HepG2 (cell line): ENCODE measurements around the gene HSPB7. TPM values are rescaled to one million over a fixed set of nuclear protein-coding genes. Genes with fewer than 3 reads are reported as not detected.

Experiments
- FOXK1 ChIP-seq: sonication (generic); formaldehyde crosslinking; IDR thresholded peaks from 2 replicates; pipeline ENCODE4 v1.4.0; 2020; ENCODE audit warnings: low read depth, missing genetic modification reagents, borderline replicate concordance
- GABPA ChIP-seq, 2 experiments: IDR thresholded peaks; 2 replicates each; pipeline ENCODE4 v1.6.1; 2011 to 2016; ENCODE audit warnings: low read depth in 2 of 2, low read length in 1 of 2, missing biosample characterization in 1 of 2, missing genetic modification characterization in 1 of 2
- HDAC1 ChIP-seq: sonication (generic); formaldehyde crosslinking; IDR thresholded peaks from 2 replicates; pipeline ENCODE4 v1.5.1; 2020; ENCODE audit warnings: mild to moderate bottlenecking, missing genetic modification reagents
- ISL2 ChIP-seq: sonication (generic); formaldehyde crosslinking; IDR thresholded peaks from 2 replicates; pipeline ENCODE4 v1.5.0; 2020; ENCODE audit warnings: missing genetic modification reagents
- KDM5B ChIP-seq: sonication (generic); formaldehyde crosslinking; IDR thresholded peaks from 2 replicates; pipeline ENCODE4 v1.4.0; 2020; ENCODE audit warnings: missing genetic modification reagents, mild to moderate bottlenecking, borderline replicate concordance
- KMT2B ChIP-seq: IDR thresholded peaks from 2 replicates; pipeline ENCODE4 v1.6.1; 2016; ENCODE audit warnings: missing genetic modification reagents, missing compliant biosample characterization
- MED13 ChIP-seq: sonication (generic); formaldehyde crosslinking; IDR thresholded peaks from 2 replicates; pipeline ENCODE4 v1.5.0; 2020; ENCODE audit warnings: missing genetic modification reagents
- MIXL1 ChIP-seq: IDR thresholded peaks from 2 replicates; pipeline ENCODE4 v1.6.1; 2016
- RBFOX2 ChIP-seq: fragments of 200-400 bp; formaldehyde crosslinking; IDR thresholded peaks from 2 replicates; pipeline ENCODE4 v1.6.1; 2017; ENCODE audit warnings: low read depth, mild to moderate bottlenecking, low read length
- SP1 ChIP-seq, 2 experiments: fragments of 450-650 bp in 1 of 2; sonication (generic) in 1 of 2; formaldehyde crosslinking in 1 of 2; IDR thresholded peaks; 2 replicates each; pipeline versions ENCODE4 v1.4.0 to v1.6.1; 2016 to 2020; ENCODE audit warnings: missing genetic modification reagents in 1 of 2
- TMF1 ChIP-seq: sonication (generic); formaldehyde crosslinking; IDR thresholded peaks from 2 replicates; pipeline ENCODE4 v1.8.1; 2022; ENCODE audit warnings: low read depth, missing genetic modification reagents
- XRCC5 ChIP-seq: fragments of 200-400 bp; formaldehyde crosslinking; optimal IDR thresholded peaks from 2 replicates; pipeline ENCODE3; 2017; ENCODE audit warnings: mild to moderate bottlenecking, low read length
- ZNF124 ChIP-seq: sonication (generic); formaldehyde crosslinking; IDR thresholded peaks from 2 replicates; pipeline ENCODE4 v1.4.0; 2020; ENCODE audit warnings: missing genetic modification reagents
- ZNF263 ChIP-seq: sonication (generic); formaldehyde crosslinking; IDR thresholded peaks from 2 replicates; pipeline ENCODE4 v1.4.0; 2020; ENCODE audit warnings: missing genetic modification reagents
- ZNF768 ChIP-seq: sonication (generic); formaldehyde crosslinking; IDR thresholded peaks from 2 replicates; pipeline ENCODE4 v1.4.0; 2020; ENCODE audit warnings: missing genetic modification reagents
- ZNF891 ChIP-seq: sonication (generic); formaldehyde crosslinking; IDR thresholded peaks from 2 replicates; pipeline ENCODE4 v1.5.0; 2020; ENCODE audit warnings: mild to moderate bottlenecking, missing genetic modification reagents
- polyA plus RNA-seq, 8 experiments: library from polyadenylated mRNA; depleted of rRNA in 3 of 8; stranded (reverse) in 7 of 8; unstranded in 1 of 8; fragments of >200 nt; fragmentation: Illumina TruSeq in 4 of 8; extraction: Trizol in 4 of 8; gene quantifications; 2 replicates each; pipeline versions ENCODE4 v1.2.1 to v1.2.3, GENCODE V29; 2011 to 2016; ENCODE audit warnings: low read depth in 4 of 8, missing spikeins in 1 of 8, mixed read lengths in 1 of 8; ENCODE audit not compliant: insufficient read depth in 1 of 8
- total RNA-seq, 5 experiments: library from RNA; depleted of rRNA; stranded (reverse); fragments of >200 nt; fragmentation: Illumina TruSeq; extraction: Trizol; gene quantifications; 2 replicates each; pipeline ENCODE4 v1.2.3, GENCODE V29; 2016; ENCODE audit warnings: low read depth in 1 of 5
- TF ChIP-seq, protein P1 (sequence below): sonication (generic); formaldehyde crosslinking; IDR thresholded peaks from 2 replicates; pipeline ENCODE4 v1.8.0; 2022; ENCODE audit warnings: missing genetic modification reagents, mild to moderate bottlenecking, moderate library complexity, borderline replicate concordance
- TF ChIP-seq, protein P2 (sequence below): sonication (generic); formaldehyde crosslinking; IDR thresholded peaks from 2 replicates; pipeline ENCODE4 v1.8.0; 2023; ENCODE audit warnings: mild to moderate bottlenecking, missing genetic modification reagents
- TF ChIP-seq, protein P3 (sequence below): sonication (generic); formaldehyde crosslinking; IDR thresholded peaks from 2 replicates; pipeline ENCODE4 v1.5.1; 2020; ENCODE audit warnings: missing genetic modification reagents, mild to moderate bottlenecking, borderline replicate concordance

HSPB7 gene
- total and polyA plus RNA-seq, 2 of the 13 experiments (the other 11 are each of a cell fraction or from before 2014, with no cell fraction given) = 0.20 TPM; not detected in 1

DNA sequence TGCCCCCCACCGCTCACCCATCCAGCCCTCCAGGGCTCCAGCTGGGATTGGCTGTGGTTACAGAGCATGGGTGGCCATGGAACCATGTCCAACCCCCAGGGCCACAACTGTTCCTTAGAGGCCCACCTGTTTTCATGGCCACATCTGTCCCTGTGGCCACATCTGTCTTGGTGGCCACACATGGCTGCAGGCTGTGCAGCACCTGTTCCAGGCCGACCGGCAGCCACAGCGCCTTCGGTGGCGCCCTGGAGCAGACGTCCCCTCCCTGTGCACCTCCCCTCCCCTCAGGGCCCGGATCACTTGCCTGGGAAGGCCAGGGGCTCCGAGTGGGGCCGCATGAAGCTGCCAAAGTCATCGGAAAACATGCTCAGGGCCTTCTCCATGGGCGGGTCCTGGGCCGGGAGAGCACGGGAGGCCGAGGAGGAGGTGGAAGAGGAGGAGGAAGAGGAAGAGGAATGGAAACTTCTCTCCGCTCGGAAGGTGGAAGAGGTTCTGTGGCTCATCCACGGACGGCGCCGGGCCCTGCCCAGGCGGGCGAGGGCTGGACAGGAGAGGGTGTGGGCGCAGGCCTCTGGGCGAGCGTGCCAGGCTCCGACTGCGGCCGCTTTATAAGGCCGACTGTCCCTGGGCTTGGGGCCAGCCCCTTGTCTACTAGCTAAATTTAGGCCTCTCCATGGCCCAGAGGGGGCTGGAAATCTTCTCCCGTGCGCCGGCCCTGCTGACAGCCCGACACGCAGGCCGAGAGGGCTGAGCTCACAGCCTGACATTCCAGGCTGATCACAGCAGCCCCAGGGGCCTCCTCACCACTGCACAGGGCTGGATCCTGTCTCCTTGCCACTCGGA, at the start of gene HSPB7 (continued):
- TF ChIP-seq, protein P1, sequence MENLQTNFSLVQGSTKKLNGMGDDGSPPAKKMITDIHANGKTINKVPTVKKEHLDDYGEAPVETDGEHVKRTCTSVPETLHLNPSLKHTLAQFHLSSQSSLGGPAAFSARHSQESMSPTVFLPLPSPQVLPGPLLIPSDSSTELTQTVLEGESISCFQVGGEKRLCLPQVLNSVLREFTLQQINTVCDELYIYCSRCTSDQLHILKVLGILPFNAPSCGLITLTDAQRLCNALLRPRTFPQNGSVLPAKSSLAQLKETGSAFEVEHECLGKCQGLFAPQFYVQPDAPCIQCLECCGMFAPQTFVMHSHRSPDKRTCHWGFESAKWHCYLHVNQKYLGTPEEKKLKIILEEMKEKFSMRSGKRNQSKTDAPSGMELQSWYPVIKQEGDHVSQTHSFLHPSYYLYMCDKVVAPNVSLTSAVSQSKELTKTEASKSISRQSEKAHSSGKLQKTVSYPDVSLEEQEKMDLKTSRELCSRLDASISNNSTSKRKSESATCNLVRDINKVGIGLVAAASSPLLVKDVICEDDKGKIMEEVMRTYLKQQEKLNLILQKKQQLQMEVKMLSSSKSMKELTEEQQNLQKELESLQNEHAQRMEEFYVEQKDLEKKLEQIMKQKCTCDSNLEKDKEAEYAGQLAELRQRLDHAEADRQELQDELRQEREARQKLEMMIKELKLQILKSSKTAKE (CRISPR knock-in tag) = no peak
- TF ChIP-seq KMT2B (CRISPR knock-in tag) = no peak
- TF ChIP-seq TMF1 = no peak
- TF ChIP-seq ZNF263 (CRISPR knock-in tag) = no peak
- peak; percentile 81 for TF ChIP-seq XRCC5
- TF ChIP-seq KDM5B (CRISPR knock-in tag) = 0 out of 2 replicates have a peak, but pooled peaks have one; percentile 42
- TF ChIP-seq SP1 (IDR thresholded peaks at IDR 0.05) = no peak
- 0 out of 2 replicates have a peak, but pooled peaks have one; percentile 24 for TF ChIP-seq SP1 (CRISPR knock-in tag; IDR thresholded peaks at IDR 0.05)
- TF ChIP-seq ZNF891 = 0 out of 2 replicates have a peak, but pooled peaks have one; percentile 54
- TF ChIP-seq MED13 (CRISPR knock-in tag) = peak; percentile 20; the same call in 1 of the 2 replicates
- TF ChIP-seq ZNF124 (CRISPR knock-in tag) = no peak
- TF ChIP-seq, protein P2, sequence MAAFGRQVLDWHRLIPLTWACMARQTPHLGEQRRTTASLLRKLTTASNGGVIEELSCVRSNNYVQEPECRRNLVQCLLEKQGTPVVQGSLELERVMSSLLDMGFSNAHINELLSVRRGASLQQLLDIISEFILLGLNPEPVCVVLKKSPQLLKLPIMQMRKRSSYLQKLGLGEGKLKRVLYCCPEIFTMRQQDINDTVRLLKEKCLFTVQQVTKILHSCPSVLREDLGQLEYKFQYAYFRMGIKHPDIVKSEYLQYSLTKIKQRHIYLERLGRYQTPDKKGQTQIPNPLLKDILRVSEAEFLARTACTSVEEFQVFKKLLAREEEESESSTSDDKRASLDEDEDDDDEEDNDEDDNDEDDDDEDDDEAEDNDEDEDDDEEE (CRISPR knock-in tag) = no peak
- peak; percentile 51 for TF ChIP-seq HDAC1 (CRISPR knock-in tag)
- TF ChIP-seq, protein P3, sequence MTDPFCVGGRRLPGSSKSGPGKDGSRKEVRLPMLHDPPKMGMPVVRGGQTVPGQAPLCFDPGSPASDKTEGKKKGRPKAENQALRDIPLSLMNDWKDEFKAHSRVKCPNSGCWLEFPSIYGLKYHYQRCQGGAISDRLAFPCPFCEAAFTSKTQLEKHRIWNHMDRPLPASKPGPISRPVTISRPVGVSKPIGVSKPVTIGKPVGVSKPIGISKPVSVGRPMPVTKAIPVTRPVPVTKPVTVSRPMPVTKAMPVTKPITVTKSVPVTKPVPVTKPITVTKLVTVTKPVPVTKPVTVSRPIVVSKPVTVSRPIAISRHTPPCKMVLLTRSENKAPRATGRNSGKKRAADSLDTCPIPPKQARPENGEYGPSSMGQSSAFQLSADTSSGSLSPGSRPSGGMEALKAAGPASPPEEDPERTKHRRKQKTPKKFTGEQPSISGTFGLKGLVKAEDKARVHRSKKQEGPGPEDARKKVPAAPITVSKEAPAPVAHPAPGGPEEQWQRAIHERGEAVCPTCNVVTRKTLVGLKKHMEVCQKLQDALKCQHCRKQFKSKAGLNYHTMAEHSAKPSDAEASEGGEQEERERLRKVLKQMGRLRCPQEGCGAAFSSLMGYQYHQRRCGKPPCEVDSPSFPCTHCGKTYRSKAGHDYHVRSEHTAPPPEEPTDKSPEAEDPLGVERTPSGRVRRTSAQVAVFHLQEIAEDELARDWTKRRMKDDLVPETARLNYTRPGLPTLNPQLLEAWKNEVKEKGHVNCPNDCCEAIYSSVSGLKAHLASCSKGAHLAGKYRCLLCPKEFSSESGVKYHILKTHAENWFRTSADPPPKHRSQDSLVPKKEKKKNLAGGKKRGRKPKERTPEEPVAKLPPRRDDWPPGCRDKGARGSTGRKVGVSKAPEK (CRISPR knock-in tag) = no peak
- no peak for TF ChIP-seq GABPA (IDR thresholded peaks at IDR 0.05; ENCODE audit: low read depth, low read length)
- no peak for TF ChIP-seq GABPA (CRISPR knock-in tag; IDR thresholded peaks at IDR 0.05; ENCODE audit: low read depth)
- TF ChIP-seq FOXK1 = no peak
- peak; percentile 33; the same call in 1 of the 2 replicates for TF ChIP-seq MIXL1 (CRISPR knock-in tag)
- no peak for TF ChIP-seq RBFOX2
- TF ChIP-seq ISL2 (CRISPR knock-in tag) = no peak
- TF ChIP-seq ZNF768 (CRISPR knock-in tag) = peak; percentile 55; the same call in 1 of the 2 replicates
